T-cell (primary cell): ENCODE results near the gene CLCA2. TPM values are rescaled to one million over a fixed set of nuclear protein-coding genes. Genes with fewer than 3 reads are reported as not detected.

Experiments
- ATAC-seq, 4 experiments: fragments of 200-7000 bp in 3 of 4; fragments of 150-1000 bp in 1 of 4; cut with Tn5 transposase; replicated peaks in 1 of 4; 1 replicate in 3 of 4; 2 replicates in 1 of 4; pipeline ENCODE4 v1.10.0; 2021; ENCODE audit warnings: moderate library complexity in 3 of 4, mild to moderate bottlenecking in 2 of 4, moderate number of reproducible peaks in 1 of 4
- CTCF ChIA-PET, 2 donors: fragments of 300-600 bp; sonication (Branson Sonifier 250); formaldehyde crosslinking; loops; one replicate each; lab custom pipeline; 2022; ENCODE audit warnings: antibody characterized with exemption in 2 of 2; lab: Charles Lee
- POLR2A ChIA-PET, 2 donors: fragments of 300-600 bp; sonication (Branson Sonifier 250); formaldehyde crosslinking; loops; one replicate each; lab custom pipeline; 2022; ENCODE audit warnings: antibody characterized with exemption in 2 of 2; lab: Charles Lee
- DNase-seq, 35 experiments: peaks; one replicate each; pipeline versions ENCODE4 v3.0.0 to v3.0.0-alpha.2; 2013 to 2023
- H3K27ac ChIP-seq: one replicate; pipeline ENCODE4 v1.5.1; 2013; ENCODE audit warnings: low read length
- H3K27me3 ChIP-seq, 2 experiments: replicated peaks in 1 of 2; 1 replicate in 1 of 2; 2 replicates in 1 of 2; pipeline versions ENCODE4 v1.6.1 to v1.7.0; 2013; ENCODE audit warnings: low read length in 1 of 2, mixed read lengths in 1 of 2; ENCODE audit not compliant: control insufficient read depth in 2 of 2, insufficient read depth in 2 of 2; ENCODE audit errors: extremely low read depth in 1 of 2
- H3K36me3 ChIP-seq, 2 donors: 1 replicate in 1 of 2; 2 replicates in 1 of 2; pipeline versions ENCODE4 v1.6.1 to v1.7.0; 2013; ENCODE audit warnings: low read length in 1 of 2; ENCODE audit not compliant: control insufficient read depth in 2 of 2, insufficient read depth in 1 of 2; ENCODE audit errors: extremely low read depth in 1 of 2
- H3K4me1 ChIP-seq, 2 experiments: 1 replicate in 1 of 2; 2 replicates in 1 of 2; pipeline versions ENCODE4 v1.6.1 to v1.7.0; 2013; ENCODE audit warnings: low read length in 2 of 2, mixed read lengths in 1 of 2; ENCODE audit not compliant: insufficient read depth in 2 of 2, control insufficient read depth in 1 of 2; ENCODE audit errors: extremely low read depth in 1 of 2
- H3K4me3 ChIP-seq, 2 donors: 1 replicate in 1 of 2; 2 replicates in 1 of 2; pipeline versions ENCODE4 v1.5.1 to v1.7.0; 2013; ENCODE audit warnings: mild to moderate bottlenecking in 2 of 2, low read length in 1 of 2, moderate library complexity in 1 of 2; ENCODE audit not compliant: control insufficient read depth in 1 of 2; ENCODE audit errors: extremely low read depth in 1 of 2
- H3K9me3 ChIP-seq: 2 replicates; pipeline ENCODE4 v1.7.0; 2013
- H3K27ac Mint-ChIP-seq, 2 donors: one replicate each; pipeline ENCODE4 v1.8.0; 2020 to 2021; ENCODE audit warnings: mild to moderate bottlenecking in 2 of 2, mixed read lengths in 2 of 2
- H3K27me3 Mint-ChIP-seq, 2 donors: one replicate each; pipeline ENCODE4 v1.8.0; 2021 to 2022; ENCODE audit warnings: mixed read lengths in 2 of 2
- H3K36me3 Mint-ChIP-seq: one replicate; pipeline ENCODE4 v1.8.0; 2021; ENCODE audit warnings: mixed read lengths
- H3K4me1 Mint-ChIP-seq, 3 donors: one replicate each; pipeline ENCODE4 v1.8.0; 2020 to 2022; ENCODE audit warnings: mixed read lengths in 3 of 3, mild to moderate bottlenecking in 1 of 3
- H3K4me3 Mint-ChIP-seq, 3 donors: one replicate each; pipeline ENCODE4 v1.8.0; 2020 to 2022; ENCODE audit warnings: mild to moderate bottlenecking in 3 of 3, mixed read lengths in 3 of 3, moderate library complexity in 3 of 3
- H3K9me3 Mint-ChIP-seq, 3 donors: one replicate each; pipeline ENCODE4 v1.8.0; 2020 to 2022; ENCODE audit warnings: mixed read lengths in 3 of 3
- WGBS: methylation state at CpG from one replicate; pipeline ENCODE4 v1.1.5; 2013; ENCODE audit warnings: missing lambda C conversion rate; ENCODE audit not compliant: insufficient coverage; 5-methylcytosine and 5-hydroxymethylcytosine counted together
- total RNA-seq, 35 experiments: library from RNA in 6 of 35; stranded (reverse) in 6 of 35; fragments of 120-200 nt in 1 of 35; gene quantifications; one replicate each; pipeline versions ENCODE4 v1.2.1 to v1.2.4 and lab custom pipeline; 2013 to 2026

CLCA2 gene
- total RNA-seq, 5 donors from 2014 or later (not counting 1 experiment from before 2014, with no cell fraction given) = not detected

- peak; percentile 73 to 92 (median 85) for DNase-seq
- H3K27ac ChIP-seq = peak within 1 kb of the TSS; percentile 94
- Mint-ChIP-seq H3K9me3 (no peaks in the 10 kb centered on the region), H3K4me1 (peaks cover 54 to 57% (median 54%) of the 10 kb centered on the region in 3 donors), H3K27me3 (no peaks in the 10 kb centered on the region), H3K27ac (peak within 1 kb of the TSS; percentile 93 to 97), H3K36me3 (peaks cover 4% of the 10 kb centered on the region), H3K4me3 (peak within 1 kb of the TSS; percentile 91 to 98 (median 95))
- 1% methylated on average over 38 of the region's 56 CpGs for WGBS
- no peaks in the 10 kb centered on the region for H3K27me3 ChIP-seq
- H3K4me1 ChIP-seq = peaks cover 7 to 19% of the 10 kb centered on the region in 2 experiments
- ChIA-PET CTCF (interaction anchor here (0.5 to 2.0 kb wide), 23 partner anchors 8 to 935 kb away, joined by 3 to 18 read pairs (median 4); partner anchors contain the start of gene SH3GLB1 (in 1 of the 2)), POLR2A (interaction anchor here (0.6 to 1.6 kb wide), 12 partner anchors 8 to 518 kb away, joined by 3 to 16 read pairs (median 6); partner anchors contain the start of genes HS2ST1 (in 1 of the 2), SELENOF (in 1 of the 2) and SH3GLB1 (in 1 of the 2))
- H3K36me3 ChIP-seq = no peaks in the 10 kb centered on the region
- peak within 1 kb of the TSS; percentile 93 to 98 for H3K4me3 ChIP-seq
- ATAC-seq = peak; percentile 99 to 100 (median 100)
- H3K9me3 ChIP-seq = no peaks in the 10 kb centered on the region
Measured at GRCh38 chr1:86395751-86396497, 28.0 kb upstream of the CLCA2 start, which contains the start of gene ODF2L. Gene ODF2L, minus strand, starts transcription at chr1:86396323. Its CDS starts 9,296 bp downstream, at chr1:86387027.

- DNase-seq (peak in 1 of 35 experiments; percentile 8), ATAC-seq (peak; percentile 25 to 43 (median 36))
- Histone ChIP-seq H3K4me1 (peaks cover 7 to 19% of the 10 kb centered on the region in 2 experiments), H3K9me3 (no peaks in the 10 kb centered on the region), H3K36me3 (no peaks in the 10 kb centered on the region), H3K27me3 (no peaks in the 10 kb centered on the region), H3K4me3 (peak overlapping the region; percentile 93 to 98), H3K27ac (peak overlapping the region; percentile 94)
- POLR2A ChIA-PET = interaction anchor here (0.6 to 1.6 kb wide), 12 partner anchors 9 to 518 kb away, joined by 3 to 16 read pairs (median 6); partner anchors contain the start of genes HS2ST1 (in 1 of the 2), SELENOF (in 1 of the 2) and SH3GLB1 (in 1 of the 2)
- H3K9me3 Mint-ChIP-seq = no peaks in the 10 kb centered on the region
- peaks cover 48 to 51% (median 49%) of the 10 kb centered on the region in 3 donors for H3K4me1 Mint-ChIP-seq
- 0% methylated on average over 5 of the region's 9 CpGs for WGBS
- H3K27me3 Mint-ChIP-seq = no peaks in the 10 kb centered on the region
- H3K4me3 Mint-ChIP-seq = peak overlapping the region; percentile 91 to 98 (median 95)
- peak overlapping the region; percentile 93 to 97 for H3K27ac Mint-ChIP-seq
- no peaks in the 10 kb centered on the region for H3K36me3 Mint-ChIP-seq
- CTCF ChIA-PET = interaction anchor here (0.6 to 2.0 kb wide), 22 partner anchors 9 to 935 kb away, joined by 3 to 18 read pairs (median 4); partner anchors contain the start of gene SH3GLB1 (in 1 of the 2)
Measured at GRCh38 chr1:86396498-86396890, 27.5 kb upstream of the CLCA2 start.

- H3K36me3 ChIP-seq = no peaks in the 10 kb centered on the region
- Mint-ChIP-seq H3K9me3 (no peaks in the 10 kb centered on the region), H3K36me3 (no peaks in the 10 kb centered on the region), H3K27ac (no peak overlapping the region), H3K27me3 (no peaks in the 10 kb centered on the region), H3K4me1 (no peaks in the 10 kb centered on the region), H3K4me3 (no peak overlapping the region)
- no peaks in the 10 kb centered on the region for H3K4me1 ChIP-seq
- ChIA-PET CTCF (no interaction called here), POLR2A (no interaction called here)
- DNase-seq (no peak), ATAC-seq (no peak)
- no peak overlapping the region for H3K27ac ChIP-seq
- no peaks in the 10 kb centered on the region for H3K9me3 ChIP-seq
- WGBS = 80% methylated on average over 3 of the region's 6 CpGs
- H3K27me3 ChIP-seq = no peaks in the 10 kb centered on the region
- no peak overlapping the region for H3K4me3 ChIP-seq
Measured at GRCh38 chr1:86409416-86410021, 14.5 kb upstream of the CLCA2 start.

GRCh38 chr1:86410879-86411278 lies 13.1 kb upstream of the CLCA2 start:
- Histone ChIP-seq H3K9me3 (no peaks in the 10 kb centered on the region), H3K4me1 (no peaks in the 10 kb centered on the region), H3K4me3 (no peak overlapping the region), H3K27ac (no peak overlapping the region), H3K36me3 (no peaks in the 10 kb centered on the region), H3K27me3 (no peaks in the 10 kb centered on the region)
- ATAC-seq (no peak), DNase-seq (no peak)
- CTCF ChIA-PET = interaction anchor here in 1 of 2 donors (0.6 to 0.9 kb wide), 2 partner anchors 19 to 402 kb away, joined by 3 read pairs; no protein-coding TSS in a partner anchor
- 89% methylated on average over 4 of the region's 4 CpGs for WGBS
- no peak overlapping the region for H3K4me3 Mint-ChIP-seq
- no peaks in the 10 kb centered on the region for H3K27me3 Mint-ChIP-seq
- H3K4me1 Mint-ChIP-seq = no peaks in the 10 kb centered on the region
- H3K36me3 Mint-ChIP-seq = no peaks in the 10 kb centered on the region
- POLR2A ChIA-PET = no interaction called here
- H3K9me3 Mint-ChIP-seq = no peaks in the 10 kb centered on the region
- no peak overlapping the region for H3K27ac Mint-ChIP-seq

- H3K36me3 ChIP-seq = no peaks in the 10 kb centered on the region
- Mint-ChIP-seq H3K9me3 (no peaks in the 10 kb centered on the region), H3K27ac (no peak overlapping the region), H3K4me1 (peaks cover 2 to 6% (median 4%) of the 10 kb centered on the region in 3 donors), H3K36me3 (no peaks in the 10 kb centered on the region), H3K27me3 (peaks cover 0 to 3% of the 10 kb centered on the region in 2 donors), H3K4me3 (no peak overlapping the region)
- no peaks in the 10 kb centered on the region for H3K27me3 ChIP-seq
- ChIA-PET POLR2A (no interaction called here), CTCF (interaction anchor here (0.6 to 0.7 kb wide), 5 partner anchors 15 to 1140 kb away, joined by 3 to 6 read pairs (median 5); no protein-coding TSS in a partner anchor)
- 77% methylated on average over 3 of the region's 6 CpGs for WGBS
- ATAC-seq (no peak), DNase-seq (no peak)
- peaks cover 0 to 2% of the 10 kb centered on the region in 2 experiments for H3K4me1 ChIP-seq
- no peaks in the 10 kb centered on the region for H3K9me3 ChIP-seq
- no peak overlapping the region for H3K27ac ChIP-seq
- no peak overlapping the region for H3K4me3 ChIP-seq
Measured at GRCh38 chr1:86416343-86416742, 7.6 kb upstream of the CLCA2 start.
